DOHH2 (cell line): ENCODE data around the gene NCAPG2.

Experiments
- H3F3A ChIP-seq: fragments of 200-600 bp; sonication (generic), shearing (Covaris generic); 2 replicates; pipeline ENCODE4 v1.6.0; 2016; ENCODE audit warnings: antibody characterized with exemption, mild to moderate bottlenecking; ENCODE audit not compliant: control insufficient read depth, insufficient read depth
- H3K27ac ChIP-seq: fragments of 200-600 bp; sonication (generic); 2 replicates; pipeline ENCODE4 v1.5.1; 2014; ENCODE audit warnings: low read depth, mild to moderate bottlenecking, low read length, moderate library complexity
- H3K27me3 ChIP-seq: fragments of 200-600 bp; sonication (generic); 2 replicates; pipeline ENCODE4 v1.6.1; 2014; ENCODE audit warnings: mild to moderate bottlenecking, low read length, mixed read lengths; ENCODE audit not compliant: control insufficient read depth
- H3K36me3 ChIP-seq: fragments of 200-600 bp; sonication (generic); 2 replicates; pipeline ENCODE4 v1.6.1; 2014; ENCODE audit warnings: mild to moderate bottlenecking, low read length, moderate library complexity, mixed read lengths; ENCODE audit not compliant: control insufficient read depth
- H3K4me1 ChIP-seq: fragments of 200-600 bp; sonication (generic); 2 replicates; pipeline ENCODE4 v1.6.1; 2014; ENCODE audit warnings: mild to moderate bottlenecking, low read length, mixed read lengths; ENCODE audit not compliant: control insufficient read depth
- H3K4me2 ChIP-seq: fragments of 200-600 bp; sonication (generic); 2 replicates; pipeline ENCODE4 v1.6.0; 2014; ENCODE audit warnings: mild to moderate bottlenecking, low read length, moderate library complexity
- H3K4me3 ChIP-seq: fragments of 200-600 bp; sonication (generic); 2 replicates; pipeline ENCODE4 v1.5.1; 2014; ENCODE audit warnings: mild to moderate bottlenecking, low read length, mixed read lengths
- H3K79me2 ChIP-seq: fragments of 200-600 bp; sonication (generic); 2 replicates; pipeline ENCODE4 v1.6.1; 2014; ENCODE audit warnings: mild to moderate bottlenecking, low read length, mixed read lengths; ENCODE audit not compliant: control insufficient read depth
- H3K9me2 ChIP-seq: fragments of 200-600 bp; sonication (generic); replicated peaks from 2 replicates; pipeline ENCODE4 v1.6.1; 2014; ENCODE audit warnings: mild to moderate bottlenecking, low read length, mixed read lengths; ENCODE audit not compliant: control insufficient read depth
- H3K9me3 ChIP-seq: fragments of 200-600 bp; sonication (generic); 2 replicates; pipeline ENCODE4 v1.6.1; 2014; ENCODE audit warnings: antibody characterized with exemption, low read length, mixed read lengths; ENCODE audit not compliant: control insufficient read depth, insufficient read depth
- H4K20me1 ChIP-seq: fragments of 200-600 bp; sonication (generic); 2 replicates; pipeline ENCODE4 v1.6.0; 2014; ENCODE audit warnings: low read depth, mild to moderate bottlenecking, antibody characterized with exemption, low read length, moderate library complexity; ENCODE audit not compliant: control insufficient read depth, insufficient read depth
- EZH2phosphoT487 ChIP-seq: fragments of 200-600 bp; sonication (generic); IDR thresholded peaks from 2 replicates; pipeline ENCODE4 v1.6.1; 2017; ENCODE audit warnings: borderline replicate concordance, mild to moderate bottlenecking, antibody characterized with exemption, low read length, moderate library complexity, mixed read lengths
- TF ChIP-seq, protein P1 (sequence below): fragments of 200-600 bp; sonication (generic); IDR thresholded peaks from one replicate; pipeline ENCODE4 v1.5.1; 2014; ENCODE audit warnings: antibody characterized with exemption, mild to moderate bottlenecking, low read depth, low read length; ENCODE audit not compliant: poor library complexity, severe bottlenecking

Gene NCAPG2

DNA sequence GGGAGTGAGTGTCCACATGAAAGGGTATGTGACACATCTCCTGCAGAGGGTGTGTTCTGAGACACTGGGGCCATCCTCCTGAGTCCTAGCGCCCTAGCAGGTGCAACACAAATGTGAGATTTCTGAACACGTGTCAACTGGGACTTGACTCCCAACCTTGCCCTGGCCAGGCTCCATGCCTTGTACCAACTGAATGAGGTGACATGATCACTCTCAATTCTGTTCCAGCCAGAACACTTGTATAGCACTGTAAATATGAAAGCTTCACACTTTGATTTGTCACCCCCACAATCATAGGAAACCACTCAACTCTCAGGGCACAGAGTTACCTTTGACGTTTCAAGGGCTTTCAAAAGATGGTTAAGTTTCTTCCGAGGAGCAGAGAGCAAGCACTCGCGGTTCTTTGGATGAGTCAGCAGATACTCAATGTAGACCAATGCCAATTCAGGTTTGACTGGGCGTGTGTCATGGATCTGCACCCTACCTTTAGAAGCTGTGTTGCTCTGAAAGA lies 48.6 kb downstream of the NCAPG2 start:
- Histone ChIP-seq H3K9me2 (no peaks in the 10 kb centered on the region), H4K20me1 (no peaks in the 10 kb centered on the region), H3K4me3 (no peak overlapping the region), H3K4me2 (no peak overlapping the region), H3K27me3 (no peaks in the 10 kb centered on the region), H3K4me1 (peaks cover 7% of the 10 kb centered on the region), H3K27ac (no peak overlapping the region), H3K36me3 (peaks cover 84% of the 10 kb centered on the region), H3F3A (no peaks in the 10 kb centered on the region), H3K79me2 (0 out of 2 replicates have a peak, but pooled peaks cover 8% of the 10 kb centered on the region), H3K9me3 (no peaks in the 10 kb centered on the region)
- TF ChIP-seq, protein P1, sequence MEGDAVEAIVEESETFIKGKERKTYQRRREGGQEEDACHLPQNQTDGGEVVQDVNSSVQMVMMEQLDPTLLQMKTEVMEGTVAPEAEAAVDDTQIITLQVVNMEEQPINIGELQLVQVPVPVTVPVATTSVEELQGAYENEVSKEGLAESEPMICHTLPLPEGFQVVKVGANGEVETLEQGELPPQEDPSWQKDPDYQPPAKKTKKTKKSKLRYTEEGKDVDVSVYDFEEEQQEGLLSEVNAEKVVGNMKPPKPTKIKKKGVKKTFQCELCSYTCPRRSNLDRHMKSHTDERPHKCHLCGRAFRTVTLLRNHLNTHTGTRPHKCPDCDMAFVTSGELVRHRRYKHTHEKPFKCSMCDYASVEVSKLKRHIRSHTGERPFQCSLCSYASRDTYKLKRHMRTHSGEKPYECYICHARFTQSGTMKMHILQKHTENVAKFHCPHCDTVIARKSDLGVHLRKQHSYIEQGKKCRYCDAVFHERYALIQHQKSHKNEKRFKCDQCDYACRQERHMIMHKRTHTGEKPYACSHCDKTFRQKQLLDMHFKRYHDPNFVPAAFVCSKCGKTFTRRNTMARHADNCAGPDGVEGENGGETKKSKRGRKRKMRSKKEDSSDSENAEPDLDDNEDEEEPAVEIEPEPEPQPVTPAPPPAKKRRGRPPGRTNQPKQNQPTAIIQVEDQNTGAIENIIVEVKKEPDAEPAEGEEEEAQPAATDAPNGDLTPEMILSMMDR: no peak
- no peak for TF ChIP-seq EZH2phosphoT487

DNA sequence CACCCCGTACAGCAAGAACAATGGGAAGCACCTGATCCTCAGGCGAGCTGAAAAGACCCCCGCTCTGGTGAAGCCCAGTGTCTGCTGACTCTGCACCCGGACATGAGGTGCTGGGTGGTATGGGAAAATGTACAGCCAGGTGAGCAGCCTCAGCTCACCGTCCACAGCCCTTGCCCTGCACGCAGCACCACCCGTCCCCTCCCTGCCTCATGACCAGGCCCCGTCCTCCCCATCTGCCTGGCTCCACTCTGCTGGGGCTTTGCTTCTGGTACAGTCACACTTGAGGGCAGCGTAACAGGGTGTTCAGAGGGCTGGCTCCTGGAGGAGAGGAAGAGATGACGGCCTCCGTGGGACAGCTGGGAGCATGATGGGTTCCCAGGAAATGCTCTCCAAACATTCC lies 49.1 kb downstream of the NCAPG2 start:
- no peaks in the 10 kb centered on the region for H4K20me1 ChIP-seq
- 0 out of 2 replicates have a peak, but pooled peaks cover 7% of the 10 kb centered on the region for H3K79me2 ChIP-seq
- TF ChIP-seq EZH2phosphoT487: no peak
- TF ChIP-seq, protein P1: no peak
- no peak overlapping the region for H3K27ac ChIP-seq
- H3K9me3 ChIP-seq: no peaks in the 10 kb centered on the region
- peaks cover 2% of the 10 kb centered on the region for H3K4me1 ChIP-seq
- no peaks in the 10 kb centered on the region for H3K9me2 ChIP-seq
- no peaks in the 10 kb centered on the region for H3K27me3 ChIP-seq
- H3K4me2 ChIP-seq: no peak overlapping the region
- H3K36me3 ChIP-seq: peaks cover 84% of the 10 kb centered on the region
- no peak overlapping the region for H3K4me3 ChIP-seq
- H3F3A ChIP-seq: no peaks in the 10 kb centered on the region

DNA sequence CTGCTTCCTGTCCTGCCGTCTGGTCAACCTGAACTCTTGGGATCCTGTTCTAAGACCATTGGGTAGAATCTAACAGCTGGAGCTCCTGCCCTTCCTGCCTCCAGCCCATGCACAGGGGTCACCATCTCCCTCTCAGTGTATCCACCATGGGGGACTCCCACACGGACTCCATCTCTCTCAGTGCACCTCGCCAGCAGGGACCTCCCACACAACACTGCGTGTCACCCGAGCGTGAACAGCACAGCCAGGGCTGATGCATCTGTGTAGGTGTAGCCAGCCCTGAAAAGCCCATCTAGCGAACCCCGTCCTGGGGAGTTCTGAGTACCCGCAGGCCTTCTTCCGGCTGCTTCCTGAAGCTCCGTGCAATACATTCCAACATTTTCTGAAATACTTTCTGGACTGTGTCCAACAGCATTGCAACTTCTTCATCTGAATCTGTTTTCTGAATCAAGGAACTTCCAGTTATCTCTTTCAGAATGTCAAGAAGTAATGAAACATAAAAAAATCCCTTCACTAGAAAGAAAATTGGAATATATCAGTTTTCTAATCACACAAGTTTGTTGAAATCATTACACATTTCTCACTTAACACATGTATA lies 52.5 kb downstream of the NCAPG2 start:
- peaks cover 97% of the 10 kb centered on the region for H3K36me3 ChIP-seq
- H3K27ac ChIP-seq: no peak overlapping the region
- no peaks in the 10 kb centered on the region for H3K4me1 ChIP-seq
- H3K27me3 ChIP-seq: no peaks in the 10 kb centered on the region
- 0 out of 2 replicates have a peak, but pooled peaks cover 2% of the 10 kb centered on the region for H3F3A ChIP-seq
- TF ChIP-seq, protein P1: no peak
- TF ChIP-seq EZH2phosphoT487: no peak
- no peaks in the 10 kb centered on the region for H4K20me1 ChIP-seq
- peaks cover 37% of the 10 kb centered on the region for H3K79me2 ChIP-seq
- H3K9me2 ChIP-seq: no peaks in the 10 kb centered on the region
- H3K4me3 ChIP-seq: no peak overlapping the region
- no peak overlapping the region for H3K4me2 ChIP-seq
- H3K9me3 ChIP-seq: no peaks in the 10 kb centered on the region
